GM18507 (cell line): ENCODE measurements around the gene CRHBP.
A peak's percentile ranks its signal among the peaks of the same experiment; 100 is the strongest.
"Not testable (repeated sequence)": the region's sequence is repeated elsewhere in the genome, so short reads cannot be mapped to it uniquely, and the experiment has no call there.

Experiments used
- DNase-seq: peaks from one replicate; pipeline ENCODE4 v3.0.0; 2011; ENCODE audit warnings: low read depth; ENCODE audit not compliant: insufficient read length; ENCODE audit errors: extremely low spot score
- FAIRE-seq: peaks from 2 replicates; lab custom pipeline; 2011; peaks lifted over from hg19 to GRCh38; lab: Jason Lieb, UNC

The CRHBP gene

DNA sequence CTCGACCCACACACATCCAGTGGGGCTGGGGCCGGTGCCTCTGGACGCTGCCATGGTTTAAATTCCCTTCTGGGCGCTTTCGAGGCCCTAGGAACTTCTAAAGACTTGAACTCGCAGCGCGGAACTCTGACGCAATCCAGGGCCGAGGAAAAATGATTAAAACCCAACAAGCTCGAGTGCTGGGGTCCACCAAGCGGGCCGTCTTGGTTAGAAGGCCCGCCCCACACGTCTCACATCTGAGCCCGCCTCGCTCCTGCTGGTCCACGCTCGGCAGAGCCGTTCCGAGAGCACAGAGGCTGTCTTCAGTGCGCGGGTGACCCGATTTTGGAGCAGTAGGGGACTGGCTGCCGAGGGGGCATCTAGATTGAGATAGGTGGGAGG is 1.5 kb downstream of the CRHBP start:
- DNase-seq (no peak), FAIRE-seq (no peak)

DNA sequence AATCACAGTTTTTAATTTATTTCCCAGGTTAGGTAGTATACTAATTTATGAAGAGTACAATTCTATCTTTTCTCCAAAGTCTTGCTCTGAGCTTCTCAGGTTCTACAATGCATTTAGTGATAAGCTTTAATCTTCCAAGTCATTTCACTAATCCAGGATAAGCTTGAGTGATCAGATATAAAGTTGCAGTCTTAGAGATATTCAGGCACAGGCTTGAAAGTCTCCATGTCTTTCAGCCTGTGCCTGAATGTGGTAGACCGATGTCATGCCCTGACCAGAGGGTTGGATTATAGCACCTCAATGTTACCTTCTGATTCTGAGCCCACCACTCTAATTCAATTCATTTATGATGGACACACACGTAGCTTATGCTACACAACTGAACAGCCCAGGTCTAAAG is 3.2 kb downstream of the CRHBP start:
- no peak for FAIRE-seq

DNA sequence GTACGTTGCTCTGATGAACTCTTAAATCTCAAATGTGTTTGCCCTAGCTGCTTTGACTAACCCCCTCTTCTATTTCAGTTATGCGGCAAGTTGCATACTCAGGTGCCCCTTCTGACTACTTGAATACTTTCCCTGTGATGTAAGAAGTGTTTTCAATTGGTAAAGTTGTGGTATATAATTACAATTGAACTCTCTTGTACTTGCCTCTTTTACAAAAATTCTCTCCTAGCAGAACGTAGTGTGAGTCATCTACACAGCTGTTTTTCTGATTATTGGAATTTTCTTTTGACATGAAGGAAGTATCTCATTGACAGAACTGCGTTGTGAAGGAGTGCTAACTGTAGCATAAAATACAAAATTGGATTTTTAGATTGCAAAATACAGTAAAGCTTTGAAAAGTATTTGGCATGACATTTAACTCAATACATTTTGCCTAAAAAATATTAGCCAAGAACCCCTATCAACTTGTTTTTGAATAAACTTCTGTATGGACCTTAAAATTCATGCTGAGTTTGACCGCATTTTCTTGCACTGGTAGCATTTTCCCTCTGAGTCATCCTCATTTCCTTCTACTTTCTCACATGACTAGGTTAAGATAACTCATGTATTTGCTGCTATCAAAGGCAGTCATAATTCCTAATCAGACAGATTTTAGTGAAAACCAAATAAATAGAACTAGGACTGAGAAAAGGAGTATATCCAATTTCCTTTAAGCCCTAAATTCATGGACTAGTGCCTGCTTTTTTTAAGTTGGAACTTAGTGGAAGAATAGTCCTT is 6.3 kb downstream of the CRHBP start:
- DNase-seq = no peak
- peak; percentile 24 for FAIRE-seq

More for the DNA sequence above, 3.2 kb downstream of the CRHBP start:
- no peak for DNase-seq

DNA sequence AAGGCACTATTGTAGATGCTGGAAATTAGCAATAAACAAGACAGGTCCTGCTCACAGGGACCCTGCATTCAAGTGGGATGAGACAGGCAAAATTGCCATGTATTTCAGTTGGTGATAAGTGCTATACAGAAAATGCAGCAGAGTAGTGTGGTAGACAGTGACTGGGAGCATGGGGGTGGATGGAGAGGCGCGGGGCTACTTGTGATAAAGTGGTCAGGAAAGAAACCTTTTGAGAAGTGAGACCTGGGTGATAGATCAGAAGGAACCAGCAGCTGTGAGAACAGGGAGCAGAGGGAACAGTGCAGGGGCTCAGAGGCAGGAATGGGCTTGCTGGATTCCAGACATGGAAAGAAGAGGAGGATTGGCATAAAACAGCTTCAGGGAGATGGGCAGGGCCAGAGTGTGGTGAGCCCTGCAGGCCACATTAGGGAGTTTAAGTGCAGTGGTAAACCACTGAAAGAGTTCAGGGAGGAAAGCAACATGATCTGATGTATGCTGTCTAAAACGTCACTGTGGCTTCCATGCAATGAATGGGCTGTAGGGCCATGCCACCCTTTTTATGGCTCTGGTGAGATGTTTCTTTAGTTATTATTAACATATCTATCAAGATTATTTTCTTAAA is 7.3 kb downstream of the CRHBP start:
- no peak for DNase-seq
- FAIRE-seq = no peak

DNA sequence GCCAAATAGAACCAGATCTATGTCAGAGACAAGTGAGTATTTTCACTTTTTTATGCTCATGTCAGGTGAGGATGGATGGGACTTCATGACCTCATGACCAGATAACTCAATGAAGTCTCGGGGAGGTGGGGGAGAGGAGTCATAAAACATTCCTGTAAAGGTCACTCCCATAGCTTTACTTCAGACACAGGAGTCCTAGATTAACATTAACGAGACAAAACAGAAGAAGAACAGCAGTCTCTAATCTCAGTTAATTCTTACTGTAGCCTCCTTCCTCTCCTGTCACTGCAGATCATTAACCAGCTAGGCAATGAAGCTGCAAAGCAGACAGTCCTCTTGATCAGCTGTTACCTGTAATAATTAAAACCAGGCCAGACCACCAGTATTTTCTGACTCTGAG is 11.2 kb downstream of the CRHBP start:
- FAIRE-seq (no peak), DNase-seq (no peak)

DNA sequence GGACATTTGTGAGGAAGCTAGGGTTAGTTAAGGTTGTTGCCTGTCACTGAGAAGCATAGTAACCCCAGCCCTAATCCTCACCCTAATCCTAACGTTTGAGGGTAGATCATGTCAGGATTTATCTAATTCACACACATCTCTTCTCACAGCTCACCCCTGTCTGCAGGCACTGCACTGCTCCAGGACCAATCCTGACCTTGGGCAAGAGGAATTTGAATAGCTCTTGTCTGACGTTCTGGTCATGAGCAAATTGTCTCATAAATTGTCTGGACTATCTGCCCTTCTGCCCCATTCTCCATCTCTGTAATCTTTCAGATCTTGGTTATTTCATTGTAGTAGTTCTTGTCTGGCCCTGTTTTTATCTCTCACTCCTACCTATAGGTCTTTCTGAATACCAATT is 18.7 kb downstream of the CRHBP start:
- DNase-seq = no peak
- FAIRE-seq = no peak

DNA sequence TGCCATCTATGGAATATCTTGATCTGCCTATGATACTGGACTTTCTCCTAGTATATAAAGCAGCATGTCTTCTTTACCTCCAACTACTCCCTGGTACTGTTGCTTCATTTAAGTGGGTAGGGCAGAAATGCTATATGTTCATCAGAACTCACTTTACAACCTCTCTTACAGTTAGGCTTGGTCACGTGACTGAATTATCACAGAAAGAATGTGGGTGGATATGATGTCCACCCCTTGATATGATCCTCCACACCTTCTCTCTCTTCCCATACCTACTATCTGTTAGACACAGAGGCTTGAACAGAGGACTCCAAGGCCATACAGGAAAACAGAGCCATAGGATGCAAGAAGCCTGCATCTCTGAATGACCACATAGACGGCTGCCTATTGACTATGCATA is 19.8 kb downstream of the CRHBP start:
- no peak for DNase-seq
- no peak for FAIRE-seq

DNA sequence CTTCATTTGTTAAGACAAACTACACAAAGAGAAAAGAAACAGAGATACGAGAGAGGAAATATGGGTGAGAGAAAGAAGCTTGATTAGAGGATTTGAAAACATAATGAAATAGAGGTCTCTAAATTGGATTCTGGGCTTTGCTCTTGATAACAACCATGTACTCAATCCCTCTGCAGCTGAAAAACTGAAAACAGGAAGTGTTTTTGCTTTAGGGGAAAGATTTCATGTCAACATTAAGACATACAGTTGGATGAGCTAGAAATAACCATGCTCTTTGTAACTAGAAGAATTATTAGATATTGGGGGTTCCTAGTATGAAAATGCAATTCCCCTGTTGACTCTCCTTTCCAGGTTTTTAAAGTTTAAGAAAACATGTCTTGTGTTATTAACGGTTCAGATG is 21.9 kb downstream of the CRHBP start:
- no peak for DNase-seq

DNA sequence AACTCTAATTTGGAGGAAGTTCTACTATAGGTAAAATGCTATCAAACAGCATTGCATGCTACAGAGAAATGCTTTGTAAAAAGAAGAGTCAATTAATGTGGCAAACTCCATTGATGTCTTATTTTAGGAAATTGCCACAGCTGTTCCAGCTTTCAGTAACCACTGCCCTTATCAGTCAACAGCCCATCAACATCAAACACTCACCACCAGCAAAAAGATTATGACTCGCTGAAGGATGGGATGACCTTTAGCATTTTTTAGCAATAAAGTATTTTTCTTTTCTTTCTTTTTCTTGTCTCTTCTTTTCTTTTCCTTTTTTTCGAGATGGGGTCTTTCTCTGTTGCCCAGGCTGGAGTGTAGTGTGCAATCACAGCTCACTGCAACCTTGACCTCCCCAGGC is 26.0 kb downstream of the CRHBP start:
- FAIRE-seq = no peak
- no peak for DNase-seq

More for the DNA sequence above, 21.9 kb downstream of the CRHBP start:
- no peak for FAIRE-seq

DNA sequence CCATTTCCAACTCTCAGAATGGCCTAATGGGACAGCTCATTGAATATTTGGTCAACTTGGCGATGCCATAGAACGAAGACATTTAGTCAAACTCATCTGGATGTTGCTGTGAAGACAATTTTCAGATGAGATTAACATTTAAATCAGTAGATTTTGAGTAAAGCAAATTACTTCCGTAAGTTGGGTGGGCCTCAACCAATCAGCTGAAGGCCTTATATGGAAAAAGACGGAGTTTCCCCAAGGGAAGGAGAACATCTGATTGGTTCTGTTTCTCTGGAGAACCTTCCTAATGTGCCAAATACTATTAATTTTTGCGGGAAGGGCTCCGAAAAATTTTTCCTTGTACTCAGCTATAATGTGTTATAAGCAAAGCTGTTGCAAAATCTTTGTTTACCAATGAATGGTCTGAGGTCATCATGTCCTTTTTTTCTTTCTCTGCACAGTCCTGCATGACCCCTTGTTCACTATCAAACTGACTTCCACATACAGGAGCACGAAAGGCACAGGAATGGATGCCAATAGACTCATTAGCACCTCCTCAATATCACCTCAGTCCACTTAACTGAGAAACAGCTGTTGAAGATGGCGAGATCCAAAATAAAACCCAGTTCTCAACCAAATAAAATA is 27.8 kb downstream of the CRHBP start:
- DNase-seq (no peak), FAIRE-seq (no peak)

DNA sequence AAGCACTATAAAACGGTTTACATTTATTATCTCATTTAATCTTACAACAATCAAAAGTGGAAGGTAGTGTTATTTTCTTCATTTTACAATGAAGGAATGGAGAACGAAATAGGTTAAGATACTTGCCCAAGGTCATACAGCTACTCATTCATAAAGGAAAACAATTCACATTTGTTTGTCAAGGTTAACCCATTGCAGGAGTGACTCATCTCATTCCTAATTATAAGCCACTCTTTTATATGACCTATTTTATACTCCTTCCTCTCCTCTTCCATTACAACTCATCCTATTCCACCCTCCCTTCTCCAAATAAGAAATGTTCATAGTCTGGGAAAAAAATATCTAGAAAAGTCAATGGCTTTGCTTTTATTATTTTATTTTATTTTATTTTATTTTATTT is 29.6 kb downstream of the CRHBP start:
- no peak for DNase-seq
- FAIRE-seq = no peak

DNA sequence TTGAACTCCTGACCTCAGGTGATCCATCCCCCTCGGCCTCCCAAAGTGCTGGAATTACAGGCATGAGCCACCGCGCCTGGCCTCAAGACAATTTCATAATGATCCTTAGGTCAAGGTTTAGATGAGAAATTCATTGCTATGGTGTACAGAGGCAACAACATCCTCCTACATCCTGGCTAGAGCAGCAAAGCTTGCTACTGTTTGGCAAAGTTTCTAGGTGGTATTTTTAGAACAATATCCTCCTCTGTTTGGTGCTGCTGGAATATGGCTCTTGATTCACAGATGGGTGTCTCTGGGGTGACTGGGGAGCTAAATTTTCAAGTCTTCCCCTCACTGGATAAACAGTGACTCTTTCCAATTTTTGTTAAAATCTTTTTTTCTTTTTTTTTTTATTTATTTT is 30.6 kb downstream of the CRHBP start:
- DNase-seq (no peak), FAIRE-seq (no peak)

DNA sequence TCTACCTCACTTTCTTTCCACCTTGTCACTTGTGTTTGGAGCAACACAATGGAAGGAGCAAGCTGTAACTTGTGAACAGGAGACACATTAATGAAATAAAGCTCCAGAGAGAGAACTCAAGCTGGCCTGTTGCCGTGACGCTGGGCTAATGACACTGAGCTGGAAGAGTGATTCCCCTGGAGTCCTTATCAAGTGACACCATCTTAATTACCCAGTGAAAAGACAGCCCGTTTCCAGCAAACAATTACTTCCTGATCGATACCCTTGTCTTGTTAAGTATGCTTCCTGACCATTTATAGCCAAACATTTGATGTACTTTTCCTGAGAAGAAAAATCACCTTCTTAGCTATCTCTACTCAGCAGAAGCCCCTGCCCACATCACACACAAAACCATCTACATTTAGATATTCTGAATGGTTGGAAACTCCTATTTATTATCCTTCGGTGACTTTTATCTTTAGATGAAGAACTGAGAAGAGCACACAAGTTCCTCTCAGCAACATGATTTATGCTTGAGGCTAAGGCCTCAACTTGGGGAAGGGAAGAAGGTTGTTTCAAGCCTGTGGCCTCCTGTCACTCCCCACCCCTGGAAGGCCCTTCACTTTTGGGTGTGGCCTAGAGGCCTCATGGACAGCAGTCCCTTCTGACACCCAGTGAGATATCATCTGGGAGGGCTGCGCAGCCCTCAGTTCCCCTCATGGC is 34.1 kb downstream of the CRHBP start:
- FAIRE-seq (no peak), DNase-seq (no peak)

DNA sequence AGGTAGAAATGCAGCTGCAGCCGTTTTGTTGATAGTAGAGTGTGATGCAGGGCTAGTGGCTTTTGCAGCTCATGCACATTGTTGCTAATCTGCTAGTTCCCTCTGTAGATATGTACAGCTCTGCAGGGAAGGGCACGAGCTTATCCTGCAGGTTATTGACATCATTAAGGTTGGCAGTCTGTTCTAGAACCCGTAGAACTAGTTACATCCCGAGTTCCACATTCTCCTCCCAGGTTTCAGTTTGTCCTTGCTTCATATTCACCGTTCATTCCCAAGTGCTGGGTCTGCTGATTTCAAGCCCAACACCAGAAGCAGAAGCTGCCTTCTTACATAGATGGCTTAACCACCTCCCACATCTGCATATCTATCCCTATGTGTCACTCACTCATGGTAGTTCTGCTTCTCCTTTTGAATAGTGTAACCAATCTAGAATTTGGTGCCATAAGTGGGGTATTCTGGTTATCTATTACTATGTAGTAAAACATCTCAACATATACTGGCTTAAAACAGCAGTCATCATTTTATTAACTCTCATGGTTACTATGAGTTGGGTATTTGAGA is 38.1 kb downstream of the CRHBP start:
- FAIRE-seq = no peak
- no peak for DNase-seq

DNA sequence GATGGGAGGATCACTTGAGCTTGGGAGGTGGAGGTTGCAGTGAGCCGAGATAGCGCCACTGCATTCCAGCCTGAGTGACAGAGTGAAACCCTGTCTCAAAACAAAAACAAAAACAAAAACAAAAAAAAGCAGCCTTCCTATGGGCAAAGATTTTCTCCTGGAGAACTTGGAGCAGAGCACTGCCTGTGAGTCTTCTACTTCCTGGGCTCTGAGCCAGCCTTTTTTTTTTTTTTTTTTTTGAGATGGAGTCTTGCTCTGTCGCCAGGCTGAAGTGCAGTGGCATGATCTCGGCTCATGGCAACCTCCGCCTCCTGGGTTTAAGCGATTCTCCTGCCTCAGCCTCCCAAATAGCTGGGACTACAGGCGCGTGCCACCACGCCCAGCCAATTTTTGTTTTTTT is 40.6 kb downstream of the CRHBP start:
- DNase-seq, FAIRE-seq: not testable (repeated sequence)

DNA sequence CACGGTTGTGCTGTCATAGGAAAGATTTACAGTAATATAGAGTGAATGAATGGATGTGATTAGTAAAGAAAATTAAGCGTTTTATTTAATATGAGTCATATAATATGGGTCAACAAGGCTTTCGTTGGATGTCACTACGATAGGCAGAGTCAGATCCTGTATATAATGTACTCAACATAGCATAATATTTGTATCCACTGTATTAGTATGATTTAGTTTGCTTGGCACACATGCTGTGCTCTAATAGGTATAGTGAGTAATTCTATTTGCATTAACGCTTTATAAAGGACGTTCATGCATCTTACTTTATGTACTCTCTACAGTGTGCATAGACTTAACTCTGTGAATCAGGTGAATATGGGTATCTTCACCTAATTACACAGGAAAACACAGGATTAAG is 41.5 kb downstream of the CRHBP start:
- no peak for FAIRE-seq
- DNase-seq = no peak

DNA sequence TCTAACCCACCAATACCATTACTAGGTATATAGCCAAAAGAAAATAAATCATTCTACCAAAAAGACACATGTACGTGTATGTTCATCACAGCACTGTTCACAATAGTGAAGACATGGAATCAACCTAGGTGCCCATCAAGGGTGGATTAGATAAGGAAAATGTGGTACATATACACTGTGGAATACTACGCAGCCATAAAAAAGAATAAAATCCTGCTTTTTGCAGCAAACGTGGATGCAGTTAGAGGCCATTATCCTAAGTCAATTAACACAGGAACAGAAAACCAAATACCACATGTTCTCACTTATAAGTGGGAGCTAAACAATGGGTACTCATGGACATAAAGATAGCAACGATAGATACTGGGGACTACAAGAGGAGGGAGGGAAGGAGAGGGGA is 45.4 kb downstream of the CRHBP start:
- not testable (repeated sequence) for DNase-seq, FAIRE-seq

DNA sequence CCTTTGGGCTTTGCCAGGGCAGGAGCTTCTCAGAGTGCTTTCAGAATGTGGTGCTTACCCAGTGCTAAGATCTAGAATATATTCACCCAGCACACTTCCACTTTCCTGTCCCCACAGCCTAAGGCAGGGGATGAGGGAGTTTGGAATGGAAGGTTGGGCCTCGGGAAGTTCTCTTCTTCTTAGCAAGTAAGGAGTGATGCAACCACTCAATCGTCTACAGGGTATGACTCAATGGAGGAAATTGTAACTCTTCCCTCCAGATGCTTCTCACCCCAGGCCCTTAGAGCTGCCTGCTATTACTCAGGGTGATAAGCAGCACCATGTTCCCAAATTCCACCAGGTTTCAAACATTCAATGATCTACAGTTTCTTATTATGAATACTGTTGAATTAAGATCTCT is 46.6 kb downstream of the CRHBP start:
- FAIRE-seq (no peak), DNase-seq (no peak)

DNA sequence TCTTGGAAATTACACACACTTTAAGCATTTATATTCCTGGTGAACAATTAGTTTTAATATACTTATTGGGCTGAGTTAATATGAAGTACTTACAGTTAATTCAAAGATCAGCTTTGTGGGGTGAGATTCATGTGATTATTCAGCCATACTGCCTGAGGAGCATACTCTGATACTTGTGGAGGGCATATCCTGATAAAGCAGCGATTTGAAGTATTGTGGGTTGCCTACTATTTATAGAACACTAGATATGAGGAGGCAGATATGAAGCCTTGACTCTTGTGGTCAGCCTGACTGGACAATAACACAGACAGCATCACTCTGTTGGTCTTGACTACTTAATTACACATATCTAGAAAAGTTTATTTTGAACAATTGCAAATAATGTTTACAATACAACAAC is 50.4 kb downstream of the CRHBP start:
- FAIRE-seq = no peak

DNA sequence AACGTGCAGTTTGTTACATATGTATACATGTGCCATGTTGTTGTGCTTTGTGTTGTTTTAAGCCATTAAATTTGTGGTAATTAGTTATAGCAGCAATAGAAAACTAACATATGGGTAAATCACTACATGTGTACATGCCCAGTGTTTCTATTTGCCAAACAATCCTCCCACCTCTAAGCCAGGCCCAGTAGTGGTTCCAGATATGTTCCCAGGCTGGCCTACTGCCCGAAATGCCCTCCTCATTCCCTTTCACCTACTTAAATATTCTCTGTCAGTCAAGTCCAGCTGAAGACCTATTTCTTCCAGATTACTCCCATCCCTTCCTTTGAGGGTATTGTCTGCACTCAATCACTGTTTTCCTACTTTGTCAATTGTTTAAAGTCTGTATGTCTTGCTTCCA is 53.3 kb downstream of the CRHBP start:
- DNase-seq (no peak), FAIRE-seq (no peak)

More for the DNA sequence above, 50.4 kb downstream of the CRHBP start:
- no peak for DNase-seq
